Esophagus (tissue), 2 donors: Measurements from ENCODE around the gene TAGLN3. TPM values are rescaled to one million over a fixed set of nuclear protein-coding genes. Genes with fewer than 3 reads are reported as not detected.

Source experiments
- H3K27ac ChIP-seq, 2 donors: one replicate each; pipeline ENCODE4 v1.5.1; 2013; ENCODE audit warnings: low read depth in 2 of 2, mild to moderate bottlenecking in 2 of 2, inconsistent platforms in 1 of 2, low read length in 1 of 2, moderate library complexity in 1 of 2
- H3K27me3 ChIP-seq, 2 donors: one replicate each; pipeline ENCODE4 v1.6.1; 2013; ENCODE audit warnings: low read length in 2 of 2, control low read depth in 1 of 2, mild to moderate bottlenecking in 1 of 2; ENCODE audit not compliant: insufficient read depth in 2 of 2, control insufficient read depth in 1 of 2
- H3K36me3 ChIP-seq, 2 donors: one replicate each; pipeline ENCODE4 v1.6.1; 2013; ENCODE audit warnings: low read length in 1 of 2; ENCODE audit not compliant: control insufficient read depth in 2 of 2, insufficient read depth in 2 of 2
- H3K4me1 ChIP-seq, 2 donors: one replicate each; pipeline ENCODE4 v1.6.1; 2013; ENCODE audit warnings: low read length in 1 of 2; ENCODE audit not compliant: control insufficient read depth in 2 of 2, insufficient read depth in 2 of 2
- H3K4me3 ChIP-seq, 2 donors: one replicate each; pipeline ENCODE4 v1.5.1; 2013; ENCODE audit warnings: low read length in 2 of 2, mild to moderate bottlenecking in 2 of 2, low read depth in 1 of 2, moderate library complexity in 1 of 2
- H3K9me3 ChIP-seq, 2 donors: one replicate each; pipeline ENCODE4 v1.6.1; 2013; ENCODE audit warnings: mild to moderate bottlenecking in 2 of 2, low read depth in 1 of 2, low read length in 1 of 2, moderate library complexity in 1 of 2; ENCODE audit not compliant: control insufficient read depth in 2 of 2, insufficient read depth in 1 of 2
- WGBS, 2 donors: extraction: QIAGEN DNeasy Blood & Tissue Kit; methylation state at CpG; one replicate each; pipeline ENCODE4 v1.1.7; 2013; 5-methylcytosine and 5-hydroxymethylcytosine counted together
- polyA plus RNA-seq, 2 donors: library from polyadenylated mRNA; stranded (reverse); fragments of 200-250 nt; gene quantifications; one replicate each; pipeline ENCODE4 v1.2.3, GENCODE V29; 2013
- donor health status: healthy with polysubstance abuse.
- donor health status: Bipolar disorder and iron deficiency.

TAGLN3 gene
- polyA plus RNA-seq, 2 donors: 0.02 to 0.06 TPM

GRCh38 chr3:111993038-111993437, 5.7 kb upstream of the TAGLN3 start:
- Histone ChIP-seq H3K27ac (no peak overlapping the region), H3K4me1 (no peaks in the 10 kb centered on the region), H3K36me3 (peaks cover 0 to 5% of the 10 kb centered on the region in 2 donors), H3K9me3 (no peaks in the 10 kb centered on the region), H3K4me3 (no peak overlapping the region), H3K27me3 (no peaks in the 10 kb centered on the region)
- 67 to 94% methylated on average over 2 of the region's 2 CpGs for WGBS, 2 donors

DNA sequence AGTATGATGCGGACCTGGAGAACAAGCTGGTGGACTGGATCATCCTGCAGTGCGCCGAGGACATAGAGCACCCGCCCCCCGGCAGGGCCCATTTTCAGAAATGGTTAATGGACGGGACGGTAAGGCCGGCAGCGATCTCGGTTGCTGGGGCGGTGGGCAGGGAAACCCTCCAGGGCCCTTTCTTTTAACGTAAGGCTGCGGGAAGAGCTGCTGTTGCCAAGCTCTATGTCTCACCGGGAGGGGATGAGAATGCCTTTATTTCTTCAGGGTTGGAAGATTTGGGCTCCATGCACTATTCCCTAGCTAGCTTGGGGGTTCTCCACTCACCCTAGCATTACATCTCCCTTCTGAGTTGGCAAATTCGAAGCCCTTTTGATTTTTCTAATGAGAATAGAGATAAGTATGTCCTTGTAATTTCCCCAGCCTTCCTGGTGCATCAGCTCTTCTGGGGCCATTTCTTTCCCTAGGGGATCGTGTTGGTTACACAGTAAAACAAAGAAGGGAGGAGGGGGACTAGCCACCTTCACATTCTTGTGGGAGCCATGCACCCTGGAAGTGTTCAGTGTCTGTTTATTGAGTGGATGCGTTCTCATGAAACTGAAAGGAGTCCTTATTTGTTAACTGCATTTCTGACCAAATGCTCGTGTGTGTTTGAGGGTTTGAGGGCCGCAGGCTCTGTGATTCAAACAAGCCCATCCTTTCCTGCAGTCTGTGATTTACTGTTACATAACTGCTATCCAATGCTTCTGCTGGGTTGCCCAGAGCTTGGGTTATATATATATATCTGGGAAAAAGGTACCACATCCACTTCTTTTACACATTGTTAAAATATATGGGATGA, 982 bp downstream of the TAGLN3 start:
- no peaks in the 10 kb centered on the region for H3K36me3 ChIP-seq
- H3K4me1 ChIP-seq: peaks cover 5 to 10% of the 10 kb centered on the region in 2 donors
- no peaks in the 10 kb centered on the region for H3K9me3 ChIP-seq
- 33 to 35% methylated on average over 19 of the region's 19 CpGs for WGBS, 2 donors
- no peak overlapping the region for H3K27ac ChIP-seq
- H3K27me3 ChIP-seq: no peaks in the 10 kb centered on the region
- H3K4me3 ChIP-seq: peak overlapping the region in 1 of 2 donors; percentile 41

GRCh38 chr3:112000367-112000771, 1.6 kb downstream of the TAGLN3 start:
- Histone ChIP-seq H3K4me3 (no peak overlapping the region), H3K36me3 (no peaks in the 10 kb centered on the region), H3K9me3 (no peaks in the 10 kb centered on the region), H3K4me1 (peaks cover 5 to 10% of the 10 kb centered on the region in 2 donors), H3K27ac (no peak overlapping the region), H3K27me3 (no peaks in the 10 kb centered on the region)
- 94 to 96% methylated on average over 5 of the region's 5 CpGs for WGBS, 2 donors

GRCh38 chr3:112000966-112001365, 2.2 kb downstream of the TAGLN3 start:
- Histone ChIP-seq H3K27me3 (no peaks in the 10 kb centered on the region), H3K9me3 (no peaks in the 10 kb centered on the region), H3K36me3 (no peaks in the 10 kb centered on the region), H3K4me3 (no peak overlapping the region), H3K27ac (no peak overlapping the region), H3K4me1 (peaks cover 5 to 10% of the 10 kb centered on the region in 2 donors)
- 83 to 84% methylated on average over 2 of the region's 2 CpGs for WGBS, 2 donors

- Histone ChIP-seq H3K27ac (no peak overlapping the region), H3K36me3 (no peaks in the 10 kb centered on the region), H3K4me3 (no peak overlapping the region), H3K27me3 (no peaks in the 10 kb centered on the region), H3K9me3 (no peaks in the 10 kb centered on the region), H3K4me1 (peaks cover 5 to 10% of the 10 kb centered on the region in 2 donors)
- WGBS, 2 donors: 93 to 95% methylated on average over 2 of the region's 2 CpGs
These were observed 2.8 kb downstream of the TAGLN3 start for GRCh38 chr3:112001526-112001925.

- Histone ChIP-seq H3K4me1 (peaks cover 5 to 10% of the 10 kb centered on the region in 2 donors), H3K27me3 (no peaks in the 10 kb centered on the region), H3K36me3 (no peaks in the 10 kb centered on the region), H3K4me3 (no peak overlapping the region), H3K9me3 (no peaks in the 10 kb centered on the region), H3K27ac (no peak overlapping the region)
- 65 to 74% methylated on average over 8 of the region's 8 CpGs for WGBS, 2 donors
These were observed 3.6 kb downstream of the TAGLN3 start for GRCh38 chr3:112002096-112002971.

DNA sequence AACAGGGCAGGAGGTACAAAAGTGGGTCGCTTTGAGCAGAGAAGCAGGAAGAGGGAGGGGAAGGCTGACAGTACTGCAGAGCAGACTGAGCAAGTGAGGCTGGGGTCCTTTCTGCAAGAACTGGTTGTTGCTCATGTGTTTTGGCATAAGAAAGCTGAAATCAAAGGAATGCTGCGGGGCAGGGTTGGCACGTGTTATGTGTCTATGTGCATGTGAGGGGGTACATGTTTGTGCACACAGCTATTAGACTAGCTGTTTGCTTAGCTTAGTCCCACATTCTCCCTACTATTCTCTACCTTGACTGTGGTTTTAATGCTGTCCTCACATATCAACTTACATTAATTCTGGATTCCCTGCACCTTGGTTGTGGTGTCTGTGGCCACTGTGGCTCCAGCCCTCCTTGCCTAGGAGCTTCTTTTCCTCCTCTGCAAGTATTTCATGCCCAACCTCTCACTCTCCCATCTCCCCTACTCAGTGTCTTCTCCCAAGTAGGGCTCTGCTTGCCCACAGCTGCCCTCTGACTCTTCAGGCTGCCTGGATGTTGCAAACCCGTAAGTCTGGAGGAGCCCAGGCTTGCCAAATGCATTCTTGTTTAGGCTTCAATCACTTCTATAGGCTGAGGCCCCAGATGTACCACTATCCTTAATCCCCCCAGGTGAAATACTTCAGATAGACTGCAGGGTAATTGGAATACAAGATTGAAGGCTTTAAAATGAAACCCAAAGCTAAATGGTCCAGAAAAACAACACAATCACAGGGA, 4.8 kb downstream of the TAGLN3 start:
- Histone ChIP-seq H3K27ac (no peak overlapping the region), H3K4me3 (no peak overlapping the region), H3K27me3 (no peaks in the 10 kb centered on the region), H3K36me3 (no peaks in the 10 kb centered on the region), H3K4me1 (peaks cover 5 to 9% of the 10 kb centered on the region in 2 donors), H3K9me3 (no peaks in the 10 kb centered on the region)
- WGBS, 2 donors: 58 to 90% methylated on average over 4 of the region's 4 CpGs

GRCh38 chr3:112004187-112004586, 5.5 kb downstream of the TAGLN3 start:
- H3K4me3 ChIP-seq: no peak overlapping the region
- WGBS, 2 donors: 79 to 84% methylated on average over 2 of the region's 2 CpGs
- H3K36me3 ChIP-seq: no peaks in the 10 kb centered on the region
- peaks cover 0 to 5% of the 10 kb centered on the region in 2 donors for H3K4me1 ChIP-seq
- no peaks in the 10 kb centered on the region for H3K9me3 ChIP-seq
- H3K27ac ChIP-seq: no peak overlapping the region
- H3K27me3 ChIP-seq: no peaks in the 10 kb centered on the region

- Histone ChIP-seq H3K9me3 (no peaks in the 10 kb centered on the region), H3K36me3 (no peaks in the 10 kb centered on the region), H3K4me3 (no peak overlapping the region), H3K27me3 (no peaks in the 10 kb centered on the region), H3K4me1 (peaks cover 0 to under 1% of the 10 kb centered on the region in 2 donors), H3K27ac (no peak overlapping the region)
- WGBS, 2 donors: 86 to 91% methylated on average over 2 of the region's 2 CpGs
These were observed 5.9 kb downstream of the TAGLN3 start for GRCh38 chr3:112004669-112005068.
